ENCODE measurements around the gene PANK2. TPM values are rescaled to one million over a fixed set of nuclear protein-coding genes. Genes with fewer than 3 reads are reported as not detected.

PANK2 gene
- total and polyA plus RNA-seq, 4 experiments from 2014 or later, result 48.5 to 80.5 (median 62.9) TPM

DNA sequence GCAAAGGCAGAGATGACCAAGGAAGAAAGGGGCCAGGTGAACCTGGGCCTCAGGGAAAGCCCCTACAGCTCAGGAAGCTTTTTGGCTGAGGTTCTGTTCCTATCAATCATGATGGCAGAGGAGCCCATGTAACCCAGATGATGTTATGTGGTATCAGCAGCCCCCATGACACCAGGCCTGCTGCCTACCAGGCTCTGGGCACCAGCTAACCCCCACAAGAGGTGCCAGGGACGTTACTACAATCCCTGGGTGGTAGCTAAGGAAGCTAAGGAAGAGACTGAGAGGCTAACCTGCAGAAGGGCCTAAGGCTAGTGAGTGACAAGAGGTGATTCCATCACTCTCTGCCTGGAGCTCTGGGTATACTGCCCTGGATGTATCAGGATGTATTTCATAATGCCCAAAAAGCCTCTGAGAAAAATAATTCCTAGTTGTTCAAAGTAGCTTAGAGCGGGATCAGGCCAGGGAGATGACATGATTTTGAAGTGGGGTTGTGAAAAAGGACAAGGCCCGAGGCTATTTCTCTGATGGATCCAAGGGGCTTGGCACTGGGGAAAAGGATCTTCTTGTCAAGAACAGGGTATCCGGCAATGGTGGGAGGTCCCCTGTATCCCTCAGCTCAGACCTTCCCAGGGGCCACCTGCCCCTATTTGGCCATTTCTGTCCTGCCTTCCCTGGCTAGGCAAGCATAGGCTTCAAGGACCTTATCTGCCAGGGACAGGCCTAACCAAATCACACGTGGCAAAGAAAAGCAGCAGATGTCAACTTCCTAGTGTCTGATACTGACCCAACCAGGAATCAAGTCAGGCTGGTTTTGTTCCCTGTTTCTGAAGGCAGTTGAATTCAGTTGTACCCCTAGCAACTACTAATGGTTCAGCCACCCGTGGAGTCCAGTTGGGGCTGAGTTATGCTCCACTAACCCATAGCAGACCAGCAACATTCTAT lies 41.3 kb downstream of the PANK2 start:
- no peak for DNase-seq
- peak overlapping the region; percentile 32 to 73 (median 57) for H3K27ac Mint-ChIP-seq
- no peaks in the 10 kb centered on the region for H3K27me3 ChIP-seq (ENCODE audit: insufficient read depth, low read length)
- peaks cover 11 to 24% of the 10 kb centered on the region in 2 donors for H3K36me3 Mint-ChIP-seq
- intact Hi-C loops (cut with micrococcal nuclease), result no loop called here
- H3K9me3 ChIP-seq (ENCODE audit: control insufficient read depth in 1 of 2, low read length in 2 of 2), result no peaks in the 10 kb centered on the region
- peaks cover 27 to 71% (median 45%) of the 10 kb centered on the region in 4 donors for H3K4me1 Mint-ChIP-seq
- H3K4me1 ChIP-seq (ENCODE audit: insufficient read depth, low read length), result peaks cover 40% of the 10 kb centered on the region
- no peaks in the 10 kb centered on the region for H3K36me3 ChIP-seq (ENCODE audit: insufficient read depth, low read length)
- H3K27me3 Mint-ChIP-seq, result no peaks in the 10 kb centered on the region
- H3K4me3 Mint-ChIP-seq, result peak overlapping the region in 3 of 8 donors; percentile 12 to 25 (median 18)
- POLR2A ChIA-PET (ENCODE audit: partially characterized antibody), result interaction anchor here (0.8 to 1.8 kb wide), 4 partner anchors 9 to 154 kb away, joined by 3 to 7 read pairs (median 3); no protein-coding TSS in a partner anchor
- peaks cover 0 to 5% (median 0%) of the 10 kb centered on the region in 8 donors for H3K9me3 Mint-ChIP-seq
- CTCF ChIA-PET (ENCODE audit: partially characterized antibody), result interaction anchor here (0.7 to 1.3 kb wide), 2 partner anchors 10 to 79 kb away, joined by 3 to 4 read pairs; no protein-coding TSS in a partner anchor
- no peak overlapping the region for H3K27ac ChIP-seq (ENCODE audit: low read depth, low read length)
- no peak overlapping the region for H3K4me3 ChIP-seq (ENCODE audit: low read length in 2 of 2)

DNA sequence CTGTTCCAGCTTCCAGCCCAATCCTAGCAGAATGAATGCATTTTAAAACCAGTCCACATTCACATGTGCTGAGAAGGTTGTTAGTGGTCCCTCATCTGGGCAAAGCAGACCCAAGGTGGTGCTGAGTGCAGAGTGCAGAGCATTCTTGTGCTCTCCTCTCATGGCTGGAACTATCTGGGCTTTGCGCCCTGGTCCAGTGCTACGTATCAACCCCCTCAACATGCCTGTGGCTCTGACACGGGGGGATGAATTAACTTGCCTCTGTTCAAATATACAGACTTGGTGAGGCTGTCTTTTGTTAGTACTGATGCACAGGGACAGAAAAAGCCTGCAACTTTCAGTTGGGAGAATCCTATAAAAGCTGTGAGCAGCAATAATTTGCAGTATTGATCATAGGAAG lies 42.5 kb downstream of the PANK2 start:
- intact Hi-C loops (cut with micrococcal nuclease), result no loop called here
- H3K4me1 Mint-ChIP-seq, result peaks cover 20 to 62% (median 37%) of the 10 kb centered on the region in 4 donors
- Histone ChIP-seq H3K27ac (ENCODE audit: low read depth, low read length) (no peak overlapping the region), H3K4me1 (ENCODE audit: insufficient read depth, low read length) (peaks cover 30% of the 10 kb centered on the region), H3K9me3 (ENCODE audit: control insufficient read depth in 1 of 2, low read length in 2 of 2) (no peaks in the 10 kb centered on the region), H3K4me3 (ENCODE audit: low read length in 2 of 2) (no peak overlapping the region), H3K27me3 (ENCODE audit: insufficient read depth, low read length) (no peaks in the 10 kb centered on the region), H3K36me3 (ENCODE audit: insufficient read depth, low read length) (no peaks in the 10 kb centered on the region)
- H3K27me3 Mint-ChIP-seq, result no peaks in the 10 kb centered on the region
- H3K36me3 Mint-ChIP-seq, result peaks cover 11 to 21% of the 10 kb centered on the region in 2 donors
- ChIA-PET CTCF (ENCODE audit: partially characterized antibody) (interaction anchor here (1.1 kb wide), 1 partner anchor 12 kb away, joined by 3 read pairs; no protein-coding TSS in a partner anchor), POLR2A (ENCODE audit: partially characterized antibody) (interaction anchor here (0.7 to 1.5 kb wide), 3 partner anchors 28 to 121 kb away, joined by 3 to 7 read pairs (median 3); partner anchors contain the start of gene AP5S1)
- peaks cover 0 to 5% (median 0%) of the 10 kb centered on the region in 8 donors for H3K9me3 Mint-ChIP-seq
- peak overlapping the region in 5 of 8 donors; percentile 3 to 90 (median 83) for H3K4me3 Mint-ChIP-seq
- DNase-seq, result no peak
- H3K27ac Mint-ChIP-seq, result peak overlapping the region in 5 of 7 donors; percentile 29 to 96 (median 90)

DNA sequence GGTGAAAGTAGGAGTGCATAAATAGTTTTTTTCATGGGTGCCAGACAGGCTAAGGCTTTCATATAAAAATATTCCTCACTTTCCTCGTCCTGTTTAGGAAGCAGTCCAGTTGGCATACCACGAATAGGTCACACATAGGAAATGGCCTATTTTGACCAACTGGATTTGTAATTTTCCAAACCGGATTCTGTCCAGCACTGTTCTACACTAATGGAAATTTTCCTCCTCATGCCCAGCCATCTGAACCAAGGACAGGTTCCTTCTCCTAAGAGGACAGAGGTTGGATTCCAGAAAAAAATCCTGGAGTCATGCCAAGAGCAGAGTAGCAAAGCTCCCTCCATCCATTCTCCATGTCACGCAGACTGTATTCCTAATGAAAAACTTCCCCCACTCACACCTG lies 43.1 kb downstream of the PANK2 start:
- Histone ChIP-seq H3K9me3 (ENCODE audit: control insufficient read depth in 1 of 2, low read length in 2 of 2) (no peaks in the 10 kb centered on the region), H3K4me1 (ENCODE audit: insufficient read depth, low read length) (peaks cover 26% of the 10 kb centered on the region), H3K36me3 (ENCODE audit: insufficient read depth, low read length) (no peaks in the 10 kb centered on the region), H3K4me3 (ENCODE audit: low read length in 2 of 2) (peak overlapping the region; percentile 26 to 33), H3K27ac (ENCODE audit: low read depth, low read length) (peak overlapping the region; percentile 43), H3K27me3 (ENCODE audit: insufficient read depth, low read length) (no peaks in the 10 kb centered on the region)
- H3K4me1 Mint-ChIP-seq, result peaks cover 17 to 57% (median 32%) of the 10 kb centered on the region in 4 donors
- peaks cover 12 to 19% of the 10 kb centered on the region in 2 donors for H3K36me3 Mint-ChIP-seq
- ChIA-PET CTCF (ENCODE audit: partially characterized antibody) (interaction anchor here (0.7 to 1.1 kb wide), 3 partner anchors 10 to 39 kb away, joined by 3 read pairs; no protein-coding TSS in a partner anchor), POLR2A (ENCODE audit: partially characterized antibody) (interaction anchor here (0.7 to 1.5 kb wide), 5 partner anchors 39 to 153 kb away, joined by 3 to 7 read pairs (median 3); partner anchors contain the start of gene AP5S1)
- peaks cover 0 to 2% (median 0%) of the 10 kb centered on the region in 8 donors for H3K9me3 Mint-ChIP-seq
- H3K27ac Mint-ChIP-seq, result peak overlapping the region; percentile 87 to 97 (median 94)
- no peak for DNase-seq
- H3K27me3 Mint-ChIP-seq, result no peaks in the 10 kb centered on the region
- H3K4me3 Mint-ChIP-seq, result peak overlapping the region; percentile 80 to 90 (median 84)
- intact Hi-C loops (cut with micrococcal nuclease), result no loop called here

DNA sequence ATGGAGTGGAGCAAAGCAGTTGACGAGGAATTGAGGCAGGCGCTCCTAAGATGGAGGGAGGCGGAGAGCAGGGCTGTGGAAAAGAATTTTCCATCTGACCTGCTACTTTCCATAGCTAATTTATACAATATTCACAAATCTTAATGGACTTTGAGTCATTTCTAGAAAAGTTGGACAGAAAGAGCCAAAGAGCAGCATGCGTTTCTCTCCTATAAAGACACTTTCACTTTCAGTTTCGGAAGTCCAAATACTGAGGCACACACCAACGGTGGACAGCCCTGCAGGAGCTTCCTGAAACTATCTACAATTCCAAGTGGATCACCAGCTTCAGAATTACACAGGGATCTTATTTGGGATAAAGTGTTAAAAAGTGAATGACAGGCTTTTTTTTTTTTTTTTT lies 43.5 kb downstream of the PANK2 start:
- POLR2A ChIA-PET (ENCODE audit: partially characterized antibody), result interaction anchor here (0.7 to 1.5 kb wide), 6 partner anchors 13 to 153 kb away, joined by 3 to 7 read pairs (median 3); partner anchors contain the start of gene AP5S1
- H3K27me3 ChIP-seq (ENCODE audit: insufficient read depth, low read length), result no peaks in the 10 kb centered on the region
- H3K27ac ChIP-seq (ENCODE audit: low read depth, low read length), result peak overlapping the region; percentile 43
- H3K4me1 Mint-ChIP-seq, result peaks cover 17 to 53% (median 30%) of the 10 kb centered on the region in 4 donors
- H3K4me3 ChIP-seq (ENCODE audit: low read length in 2 of 2), result peak overlapping the region; percentile 26 to 33
- H3K27me3 Mint-ChIP-seq, result no peaks in the 10 kb centered on the region
- no peaks in the 10 kb centered on the region for H3K9me3 ChIP-seq (ENCODE audit: control insufficient read depth in 1 of 2, low read length in 2 of 2)
- DNase-seq, result peak in 3 of 5 donors; percentile 26 to 29 (median 28)
- H3K4me3 Mint-ChIP-seq, result peak overlapping the region; percentile 80 to 90 (median 84)
- no peaks in the 10 kb centered on the region for H3K36me3 ChIP-seq (ENCODE audit: insufficient read depth, low read length)
- peaks cover 23% of the 10 kb centered on the region for H3K4me1 ChIP-seq (ENCODE audit: insufficient read depth, low read length)
- intact Hi-C loops (cut with micrococcal nuclease), result no loop called here
- CTCF ChIA-PET (ENCODE audit: partially characterized antibody), result interaction anchor here (0.7 to 2.1 kb wide), 4 partner anchors 9 to 152 kb away, joined by 3 to 5 read pairs (median 3); no protein-coding TSS in a partner anchor
- peaks cover 0 to 2% (median 0%) of the 10 kb centered on the region in 8 donors for H3K9me3 Mint-ChIP-seq
- peak overlapping the region; percentile 87 to 97 (median 94) for H3K27ac Mint-ChIP-seq
- H3K36me3 Mint-ChIP-seq, result peaks cover 16 to 23% of the 10 kb centered on the region in 2 donors

DNA sequence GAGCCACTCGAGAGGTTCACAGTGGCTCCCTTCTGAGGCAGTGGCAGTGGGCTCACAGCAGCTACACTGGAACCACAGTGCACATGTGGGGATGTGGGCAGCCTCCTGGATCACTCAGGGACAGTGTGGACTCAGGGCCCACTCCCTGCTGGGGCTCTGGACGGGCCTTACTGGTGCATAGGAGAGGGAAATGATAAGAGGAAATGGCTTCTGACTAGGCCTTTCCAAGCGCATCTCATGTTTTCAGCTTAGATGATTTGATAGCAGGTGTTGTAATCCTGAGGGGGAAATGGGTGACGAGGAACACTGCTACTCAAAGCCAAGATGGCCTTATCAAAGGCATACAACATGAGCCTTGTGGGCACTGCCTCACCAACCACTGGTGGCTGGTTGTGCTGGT lies 44.0 kb downstream of the PANK2 start:
- DNase-seq, result no peak
- no peaks in the 10 kb centered on the region for H3K9me3 ChIP-seq (ENCODE audit: control insufficient read depth in 1 of 2, low read length in 2 of 2)
- H3K4me3 ChIP-seq (ENCODE audit: low read length in 2 of 2), result peak overlapping the region in 1 of 2 donors; percentile 33
- ChIA-PET POLR2A (ENCODE audit: partially characterized antibody) (interaction anchor here (0.8 to 1.3 kb wide), 4 partner anchors 14 to 152 kb away, joined by 3 to 4 read pairs (median 3); no protein-coding TSS in a partner anchor), CTCF (ENCODE audit: partially characterized antibody) (interaction anchor here (2.1 kb wide), 1 partner anchor 152 kb away, joined by 5 read pairs; no protein-coding TSS in a partner anchor)
- Mint-ChIP-seq H3K27me3 (no peaks in the 10 kb centered on the region), H3K9me3 (peaks cover 0 to 2% (median 0%) of the 10 kb centered on the region in 8 donors), H3K27ac (peak overlapping the region; percentile 87 to 97 (median 94)), H3K4me1 (peaks cover 13 to 47% (median 25%) of the 10 kb centered on the region in 4 donors), H3K36me3 (peaks cover 21 to 28% of the 10 kb centered on the region in 2 donors), H3K4me3 (peak overlapping the region; percentile 80 to 90 (median 84))
- no peaks in the 10 kb centered on the region for H3K36me3 ChIP-seq (ENCODE audit: insufficient read depth, low read length)
- peak overlapping the region; percentile 43 for H3K27ac ChIP-seq (ENCODE audit: low read depth, low read length)
- intact Hi-C loops (cut with micrococcal nuclease), result no loop called here
- no peaks in the 10 kb centered on the region for H3K27me3 ChIP-seq (ENCODE audit: insufficient read depth, low read length)
- peaks cover 18% of the 10 kb centered on the region for H3K4me1 ChIP-seq (ENCODE audit: insufficient read depth, low read length)

DNA sequence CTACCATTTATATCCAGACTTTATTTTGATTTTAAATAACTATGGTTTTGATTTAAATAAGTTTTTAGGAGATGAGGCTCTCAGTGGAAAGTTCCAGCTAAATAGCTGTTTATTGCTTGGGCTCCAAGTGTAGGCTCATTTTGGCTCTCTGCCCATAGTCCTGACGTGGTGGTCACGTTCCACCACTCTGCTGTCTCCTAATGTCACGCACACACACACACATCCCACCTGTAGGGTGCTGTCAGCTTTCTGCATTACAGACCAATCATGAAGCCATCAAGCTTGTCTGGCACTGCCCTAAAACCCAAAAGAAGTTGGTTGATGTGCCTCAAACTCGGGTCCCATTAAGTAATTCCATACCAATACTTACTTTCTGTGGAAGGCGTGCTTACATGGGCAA lies 45.4 kb downstream of the PANK2 start:
- H3K4me1 Mint-ChIP-seq, result peaks cover 13 to 44% (median 24%) of the 10 kb centered on the region in 4 donors
- ChIA-PET CTCF (ENCODE audit: partially characterized antibody) (interaction anchor here (2.1 kb wide), 1 partner anchor 151 kb away, joined by 5 read pairs; no protein-coding TSS in a partner anchor), POLR2A (ENCODE audit: partially characterized antibody) (no interaction called here)
- Histone ChIP-seq H3K27me3 (ENCODE audit: insufficient read depth, low read length) (no peaks in the 10 kb centered on the region), H3K27ac (ENCODE audit: low read depth, low read length) (no peak overlapping the region), H3K9me3 (ENCODE audit: control insufficient read depth in 1 of 2, low read length in 2 of 2) (no peaks in the 10 kb centered on the region), H3K4me3 (ENCODE audit: low read length in 2 of 2) (no peak overlapping the region), H3K36me3 (ENCODE audit: insufficient read depth, low read length) (no peaks in the 10 kb centered on the region), H3K4me1 (ENCODE audit: insufficient read depth, low read length) (peaks cover 18% of the 10 kb centered on the region)
- peak overlapping the region in 1 of 8 donors; percentile 15 for H3K4me3 Mint-ChIP-seq
- peaks cover 0 to 9% (median 4%) of the 10 kb centered on the region in 8 donors for H3K9me3 Mint-ChIP-seq
- intact Hi-C loops (cut with micrococcal nuclease), result no loop called here
- no peaks in the 10 kb centered on the region for H3K27me3 Mint-ChIP-seq
- no peak for DNase-seq
- peak overlapping the region in 5 of 7 donors; percentile 31 to 74 (median 36) for H3K27ac Mint-ChIP-seq
- H3K36me3 Mint-ChIP-seq, result peaks cover 30 to 39% of the 10 kb centered on the region in 2 donors

All from CD4-positive, alpha-beta memory T cell (primary cell).